Measurements from ENCODE around the gene ACTR3.
"Not testable (repeated sequence)": the region's sequence is repeated elsewhere in the genome, so short reads cannot be mapped to it uniquely, and the experiment has no call there.

The ACTR3 gene

DNA sequence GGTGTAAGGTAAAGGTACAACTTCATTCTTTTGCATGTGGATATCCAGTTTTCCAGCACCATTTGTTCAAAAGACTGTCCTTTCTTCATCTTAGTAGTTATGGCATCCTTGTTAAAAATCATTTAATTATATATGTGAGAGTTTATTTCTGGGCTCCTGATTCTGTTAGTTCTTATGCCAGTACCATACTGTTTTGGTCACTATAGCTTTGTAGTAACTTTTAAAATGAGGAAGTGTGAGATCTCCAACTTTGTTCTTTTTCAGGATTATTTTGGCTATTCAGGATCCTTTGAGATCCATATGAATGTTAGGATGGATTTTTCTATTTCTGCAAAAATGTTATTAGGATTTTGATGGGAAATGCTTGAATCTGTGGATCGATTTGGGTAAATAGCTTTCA, 16.8 kb downstream of the ACTR3 start:
- no peak for DNase-seq

DNA sequence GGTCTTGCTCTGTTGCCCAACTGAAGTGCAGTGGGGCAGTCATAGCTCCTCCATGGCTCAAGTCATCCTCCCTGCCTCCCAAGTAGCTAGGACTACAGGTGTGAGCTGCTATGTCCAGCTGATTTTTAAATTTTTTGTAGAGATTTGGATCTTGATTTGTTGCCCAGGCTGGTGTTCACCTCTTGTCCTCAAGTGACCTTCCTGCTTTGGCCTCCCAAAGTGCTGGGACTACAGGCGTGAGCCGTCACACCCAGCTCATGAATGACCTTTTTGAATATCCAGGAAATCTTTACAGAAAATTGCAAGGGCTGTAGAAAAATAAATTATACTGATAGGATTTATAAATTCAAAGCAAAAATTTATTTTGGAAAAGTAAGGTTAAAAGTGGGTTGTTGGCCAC, 17.4 kb downstream of the ACTR3 start:
- DNase-seq: no peak

DNA sequence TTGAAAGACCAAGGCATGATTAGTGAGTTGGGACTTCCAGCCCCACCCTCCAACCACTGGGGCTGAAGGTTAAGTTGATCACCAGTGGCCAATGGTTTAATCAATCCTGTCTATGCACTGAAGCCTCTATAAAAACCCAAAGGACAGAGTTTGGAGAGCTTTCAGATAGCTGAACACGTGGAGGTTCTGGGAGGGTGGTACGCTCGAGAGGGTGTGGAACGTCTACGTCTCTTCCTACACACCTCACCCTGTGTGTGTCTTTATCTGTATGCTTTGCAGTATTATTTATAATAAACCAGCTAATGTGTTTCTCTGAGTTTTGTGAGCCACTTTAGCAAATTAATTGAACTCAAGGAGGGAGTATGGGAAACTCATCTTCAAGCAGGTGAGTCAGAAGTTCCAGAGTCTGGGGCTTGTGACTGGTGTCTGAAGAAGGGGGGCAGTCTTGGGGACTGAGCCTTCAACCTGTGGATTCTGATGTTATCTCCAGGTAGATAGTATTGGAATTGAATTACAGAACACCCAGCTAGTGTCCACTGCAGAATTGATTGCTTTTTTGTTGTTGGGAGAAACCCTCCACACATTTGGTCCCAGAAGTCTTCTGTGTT, 20.3 kb downstream of the ACTR3 start:
- DNase-seq: no peak

DNA sequence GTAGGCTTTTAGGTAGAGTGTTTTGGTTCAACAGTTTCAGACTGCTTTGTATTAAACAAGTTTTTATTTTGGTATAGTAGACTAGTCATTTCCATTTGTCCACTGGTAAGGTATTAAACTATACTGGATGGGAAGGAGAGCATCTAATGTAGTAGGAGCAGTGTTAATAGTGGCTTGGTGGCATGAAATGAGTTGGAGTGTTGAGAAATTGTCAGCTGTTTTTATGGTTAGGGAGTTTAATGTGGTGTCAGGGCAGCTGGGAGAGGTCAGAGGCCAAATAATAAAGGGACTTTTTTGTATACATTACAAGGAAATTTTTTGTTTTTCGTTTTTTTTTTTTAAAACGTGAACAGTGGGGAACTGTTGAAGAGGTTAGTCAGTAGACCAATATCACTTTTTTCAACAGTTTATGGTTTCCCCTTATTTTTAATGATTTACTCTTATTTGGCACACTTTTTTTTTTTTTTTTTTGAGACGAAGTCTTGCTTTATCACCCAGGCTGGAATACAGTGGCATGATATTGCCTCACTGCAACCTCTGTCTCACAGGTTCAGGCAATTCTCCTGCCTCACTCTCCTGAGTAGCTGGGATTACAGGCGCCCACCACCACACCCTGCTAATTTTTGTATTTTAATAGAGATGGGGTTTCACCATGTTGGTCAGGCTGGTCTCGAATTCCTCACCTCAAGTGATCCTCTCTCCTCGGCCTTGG, 21.2 kb downstream of the ACTR3 start:
- DNase-seq: no peak

DNA sequence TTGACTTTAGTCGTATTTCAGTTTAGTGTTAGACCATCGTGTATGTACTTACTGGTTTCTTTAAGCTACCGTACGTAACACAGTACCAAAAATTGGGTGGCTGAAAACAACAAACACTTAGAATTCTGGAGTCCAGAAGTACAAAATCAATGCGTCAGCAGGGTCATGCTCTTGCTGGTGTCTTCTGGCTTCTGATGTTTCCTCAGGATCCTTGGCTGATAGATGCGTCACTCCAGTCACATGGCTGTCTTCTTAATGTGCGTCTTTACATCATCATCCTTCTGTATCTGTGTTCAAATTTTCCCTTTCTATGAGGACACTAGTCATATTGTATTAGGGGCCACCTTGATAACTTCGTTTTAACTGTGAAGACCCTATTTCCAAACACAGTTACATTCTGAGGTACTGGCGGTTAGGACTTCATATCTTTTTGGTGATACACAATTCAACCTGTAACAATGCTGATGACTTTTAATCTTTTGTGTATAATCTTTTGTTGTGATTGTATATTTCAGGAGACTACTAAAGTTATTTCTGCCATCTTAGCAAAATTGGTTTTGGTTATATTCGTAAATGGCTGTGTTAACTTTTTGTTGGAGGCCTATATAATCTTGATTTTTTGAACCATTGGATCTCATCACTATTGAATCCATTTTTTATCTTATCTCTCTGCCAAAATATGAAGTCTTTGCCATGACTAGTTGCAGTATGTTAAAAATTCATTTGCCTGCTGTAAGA, 25.4 kb downstream of the ACTR3 start:
- DNase-seq: no peak

DNA sequence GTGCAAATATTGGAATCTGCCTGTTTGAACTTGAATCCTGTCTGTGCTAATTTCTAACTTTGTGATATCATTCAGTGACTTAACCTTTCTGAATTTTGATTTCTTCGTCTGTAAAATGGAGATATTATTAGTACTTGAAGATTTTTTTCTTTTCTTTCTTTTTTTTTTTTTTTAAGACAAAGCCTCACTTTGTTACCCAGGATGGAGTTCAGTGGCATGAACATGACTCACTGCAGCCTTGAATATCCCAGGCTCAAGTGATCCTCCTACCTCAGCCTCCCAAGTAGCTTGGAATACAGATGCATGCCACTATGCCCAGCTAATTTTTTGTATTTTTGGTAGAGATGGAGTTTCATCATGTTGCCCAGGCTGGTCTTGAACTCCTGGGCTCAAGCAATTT, 28.3 kb downstream of the ACTR3 start:
- no peak for DNase-seq

DNA sequence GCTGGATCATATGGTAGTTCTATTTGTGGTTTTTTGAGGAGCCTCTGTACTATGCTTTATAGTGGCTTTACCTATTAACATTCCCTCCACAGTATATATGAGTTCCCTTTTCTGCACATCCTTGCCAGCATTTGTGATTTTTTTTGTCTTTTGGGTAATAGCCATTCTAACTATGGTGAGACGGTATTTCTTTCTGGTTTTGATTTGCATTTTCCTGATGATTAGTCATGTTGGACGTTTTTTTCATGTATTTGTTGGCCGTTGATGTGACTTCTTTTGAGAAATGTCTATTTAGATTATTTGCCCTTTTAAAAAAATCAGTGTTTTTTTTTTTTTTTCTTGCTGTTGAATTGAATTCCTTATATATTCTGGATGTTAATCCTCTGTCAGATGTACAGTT, 31.1 kb downstream of the ACTR3 start:
- no peak for DNase-seq

DNA sequence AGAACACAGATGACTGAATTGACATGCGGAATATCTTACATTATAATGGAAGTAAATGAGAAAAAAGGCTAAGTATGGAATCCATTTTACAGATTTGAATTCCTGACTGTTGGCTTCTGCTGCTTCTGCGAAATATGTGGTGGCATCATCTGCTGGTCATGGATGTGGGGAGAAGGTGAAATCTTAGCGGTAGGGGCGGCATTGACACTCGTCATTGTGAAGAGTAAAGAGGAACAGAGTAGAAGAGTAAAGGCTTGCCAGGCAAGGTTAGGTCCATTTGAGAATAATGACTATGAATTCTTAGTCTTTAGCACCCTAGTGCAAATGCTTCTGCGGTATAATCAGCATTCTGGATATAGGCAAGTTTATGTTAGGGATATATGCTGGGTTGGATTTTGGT, 32.4 kb downstream of the ACTR3 start:
- DNase-seq: no peak

DNA sequence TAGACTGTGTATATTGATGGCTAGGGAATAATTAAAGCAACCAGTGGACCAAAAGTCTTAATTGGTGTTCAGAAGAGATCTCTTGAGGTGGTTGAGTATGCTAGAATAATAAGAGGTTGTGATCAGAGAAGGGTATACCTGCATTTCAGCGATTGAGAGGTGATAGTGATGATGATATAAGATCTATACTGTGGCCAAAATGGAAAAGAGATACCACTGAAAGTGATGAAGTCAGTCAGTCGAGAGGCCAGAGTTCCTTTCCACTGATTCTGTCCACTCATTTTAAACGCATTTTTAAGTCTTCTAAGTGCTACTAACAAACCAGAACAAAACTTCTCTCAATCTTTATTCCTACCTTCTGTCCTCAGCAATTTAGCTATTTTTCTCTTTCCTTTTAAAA, 32.9 kb downstream of the ACTR3 start:
- no peak for DNase-seq

DNA sequence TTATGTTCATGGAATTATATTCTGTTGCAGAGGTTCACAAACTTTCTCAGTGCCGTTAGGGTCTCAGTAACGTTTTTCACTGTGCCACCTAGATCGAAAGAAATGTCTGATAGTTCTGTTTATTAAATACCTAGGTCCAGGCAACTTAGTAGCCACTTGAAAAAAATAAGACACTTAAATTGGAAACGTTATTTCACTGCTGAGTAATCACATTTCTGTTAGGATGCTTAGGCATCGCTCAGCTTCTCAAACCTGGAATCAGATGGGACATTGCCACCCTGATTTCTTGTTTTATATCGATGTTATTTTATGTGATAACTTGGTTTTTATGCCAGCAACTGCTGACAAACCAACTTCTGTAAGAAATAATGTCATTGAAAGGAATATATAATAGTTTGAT, 36.0 kb downstream of the ACTR3 start:
- DNase-seq: no peak

DNA sequence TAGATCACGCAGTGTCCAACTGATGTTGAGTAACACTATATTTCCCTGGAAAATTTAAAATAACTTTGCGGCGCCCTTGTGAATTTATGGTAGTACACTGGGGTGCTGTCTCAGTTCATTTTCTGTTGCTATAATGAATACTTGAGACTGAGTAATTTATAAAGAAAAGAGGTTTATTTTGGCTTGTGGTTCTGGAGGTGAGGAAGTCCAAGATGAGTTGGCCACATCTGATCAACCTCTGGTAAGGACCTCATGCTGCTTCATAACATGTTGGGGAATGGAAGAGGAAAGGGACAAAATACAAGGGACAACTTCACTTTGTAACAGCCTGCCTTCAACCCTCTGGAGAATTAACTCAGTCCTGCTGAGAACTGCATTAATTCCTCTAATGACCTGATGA, 36.4 kb downstream of the ACTR3 start:
- no peak for DNase-seq

DNA sequence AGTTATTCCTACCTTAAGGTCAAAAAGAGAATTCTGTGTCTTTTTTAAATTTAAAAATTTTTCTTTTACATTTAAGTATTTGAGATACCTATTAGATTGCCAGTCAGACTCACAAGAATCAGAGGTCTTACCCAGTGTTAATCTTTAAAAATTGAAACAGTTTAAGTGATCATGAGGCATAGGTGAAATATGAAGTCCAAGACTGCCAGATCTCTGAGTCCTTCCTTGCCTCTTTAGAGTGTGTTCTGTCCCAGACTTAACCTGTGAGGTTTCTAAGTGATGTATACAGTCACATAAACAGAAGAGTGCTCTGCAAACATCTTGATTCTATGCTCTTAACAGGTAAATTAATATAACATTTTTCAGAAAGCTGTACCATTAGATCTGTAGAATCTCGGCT, 40.6 kb downstream of the ACTR3 start:
- no peak for DNase-seq

DNA sequence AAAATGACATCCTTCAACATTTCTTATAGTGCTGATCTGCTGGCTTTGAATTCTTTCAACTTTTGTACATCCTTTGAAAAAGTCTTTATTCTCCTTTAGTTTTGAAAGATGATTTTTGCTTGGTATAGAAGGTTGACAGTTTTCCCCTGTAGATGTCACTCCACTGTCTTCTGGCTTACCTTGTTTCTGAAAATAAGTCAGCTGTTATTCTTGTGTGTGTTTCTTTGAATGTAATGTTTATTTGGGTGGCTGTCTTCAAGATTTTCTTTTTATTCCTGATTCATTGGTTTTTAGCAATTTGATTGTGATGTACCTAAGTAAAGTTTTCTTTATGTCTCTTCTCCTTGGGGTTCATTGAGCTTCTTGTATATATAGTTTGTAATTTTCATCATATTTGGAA, 47.6 kb downstream of the ACTR3 start:
- DNase-seq: no peak

DNA sequence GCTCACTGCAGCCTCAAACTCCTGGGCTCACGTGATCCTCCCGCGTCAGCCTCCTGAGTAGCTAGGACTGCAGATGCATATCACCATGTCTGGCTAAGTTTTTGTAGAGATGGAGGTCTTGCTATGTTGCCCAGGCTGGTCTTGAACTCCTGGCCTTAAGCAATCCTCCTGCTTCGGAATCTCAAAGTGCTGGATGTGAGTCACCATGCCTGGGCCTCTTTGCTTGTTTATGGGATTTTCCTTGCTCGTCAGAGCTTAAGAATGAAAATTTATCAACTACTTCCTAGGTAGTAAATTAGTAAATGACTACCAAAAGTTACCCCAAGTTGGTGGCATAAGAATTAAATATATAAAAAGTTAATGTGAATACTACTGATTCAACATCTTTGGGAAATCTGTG, 51.0 kb downstream of the ACTR3 start:
- DNase-seq: no peak

DNA sequence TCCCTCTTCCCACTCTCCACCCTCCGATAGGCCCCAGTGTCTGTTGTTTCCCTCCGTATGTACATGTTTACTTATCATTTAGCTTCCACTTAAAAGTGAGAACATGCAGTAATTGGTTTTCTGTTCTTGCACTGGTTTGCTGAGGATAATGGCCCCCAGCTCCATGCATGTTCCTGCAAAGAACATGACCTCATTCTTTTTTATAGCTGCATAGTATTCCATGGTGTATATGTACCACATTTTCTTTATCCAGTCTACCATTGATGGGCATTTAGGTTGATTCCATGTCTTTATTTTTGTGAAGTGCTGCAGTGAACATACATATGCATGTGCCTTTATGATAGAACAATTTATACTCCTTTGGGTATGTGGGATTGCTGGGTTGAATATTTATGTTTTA, 55.9 kb downstream of the ACTR3 start:
- not testable (repeated sequence) for DNase-seq

DNA sequence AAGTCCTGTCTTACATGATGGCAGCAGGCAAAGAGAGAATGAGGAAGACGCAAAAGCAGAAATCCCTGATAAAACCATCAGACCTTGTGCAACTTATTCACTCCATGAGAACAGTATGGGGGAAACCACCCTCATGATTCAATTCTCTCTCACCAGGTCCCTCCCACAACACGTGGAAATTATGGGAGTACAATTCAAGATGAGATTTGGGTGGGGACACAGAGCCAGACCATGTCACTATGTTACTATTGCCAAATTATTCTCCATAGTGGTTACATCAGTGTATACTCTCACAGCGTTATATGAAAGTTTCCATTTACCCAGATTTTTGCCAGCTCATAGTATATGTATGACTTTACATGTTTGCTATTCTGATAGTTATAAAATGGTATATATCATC, 61.0 kb downstream of the ACTR3 start:
- DNase-seq: not testable (repeated sequence)

DNA sequence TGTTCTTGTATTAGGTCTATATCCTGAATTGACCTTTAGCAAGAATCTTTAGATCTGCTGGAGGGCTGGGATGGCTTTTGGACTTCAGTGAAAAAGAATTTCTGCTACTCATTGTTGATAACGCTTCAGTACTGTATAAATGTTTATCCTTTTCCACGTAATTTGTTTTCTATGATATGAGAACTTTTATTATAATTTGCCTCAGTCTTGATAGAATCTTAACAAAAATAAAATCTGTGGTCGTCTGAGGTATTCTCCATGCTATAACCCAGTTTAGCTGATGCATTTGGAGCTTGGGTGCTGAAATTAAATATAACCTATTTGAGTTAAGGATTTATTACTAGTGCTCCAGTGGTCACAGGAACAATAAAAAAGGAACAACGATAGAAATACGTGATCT, 71.1 kb downstream of the ACTR3 start:
- no peak for DNase-seq

DNA sequence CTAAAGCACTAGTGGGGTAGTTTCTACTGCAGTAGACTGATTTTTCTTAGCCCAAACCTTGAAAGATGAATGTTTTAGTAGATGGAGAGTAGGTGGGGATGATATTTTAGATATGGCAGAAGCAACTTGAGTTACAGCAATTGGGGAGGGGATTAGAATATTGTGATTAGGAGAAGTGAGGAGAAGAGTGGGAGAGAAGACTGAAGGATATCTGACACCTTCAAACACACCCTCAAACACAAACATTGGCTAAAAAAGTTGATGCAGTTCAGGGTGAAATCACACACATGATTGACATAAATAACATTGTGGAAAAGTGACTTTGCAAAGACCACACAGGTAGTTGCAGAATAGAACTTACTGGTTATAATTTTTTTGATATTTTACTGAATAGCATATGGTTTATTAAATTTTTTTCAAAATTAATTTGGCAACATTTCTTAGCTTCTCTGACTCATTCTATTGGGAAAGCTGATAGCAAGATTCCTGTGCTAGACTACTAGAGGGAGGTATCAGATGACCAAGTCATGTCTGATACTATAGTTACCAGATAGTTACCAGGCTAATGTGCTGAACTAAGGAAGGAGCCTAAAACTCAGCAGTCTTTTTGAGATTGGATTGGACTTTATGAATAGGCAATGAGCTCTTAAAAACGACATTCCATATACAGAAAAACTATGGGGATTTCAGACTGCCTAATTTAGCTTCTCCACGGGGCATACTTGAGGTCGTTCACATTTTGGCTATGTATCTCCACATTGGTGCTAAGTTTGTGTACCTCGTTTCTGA, 73.0 kb downstream of the ACTR3 start:
- no peak for DNase-seq

DNA sequence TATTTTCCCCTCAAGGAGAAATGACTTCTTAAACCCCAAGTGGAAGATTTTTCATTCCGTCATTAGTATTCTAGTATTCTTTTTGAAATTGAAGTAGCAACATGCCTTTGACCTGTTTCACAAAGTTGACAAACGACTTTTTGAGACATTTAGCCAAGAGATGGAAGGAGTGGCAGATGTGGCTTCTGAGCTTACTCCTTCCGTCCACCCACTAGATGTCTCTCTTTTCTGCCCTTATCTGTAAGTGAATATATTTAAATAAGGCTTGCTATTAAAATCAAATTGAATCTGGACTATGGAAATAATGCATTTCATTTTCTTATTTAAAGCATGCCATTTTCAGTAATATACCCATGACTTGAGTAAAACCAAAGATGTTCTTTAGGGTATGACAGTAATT, 74.1 kb downstream of the ACTR3 start:
- DNase-seq: no peak

DNA sequence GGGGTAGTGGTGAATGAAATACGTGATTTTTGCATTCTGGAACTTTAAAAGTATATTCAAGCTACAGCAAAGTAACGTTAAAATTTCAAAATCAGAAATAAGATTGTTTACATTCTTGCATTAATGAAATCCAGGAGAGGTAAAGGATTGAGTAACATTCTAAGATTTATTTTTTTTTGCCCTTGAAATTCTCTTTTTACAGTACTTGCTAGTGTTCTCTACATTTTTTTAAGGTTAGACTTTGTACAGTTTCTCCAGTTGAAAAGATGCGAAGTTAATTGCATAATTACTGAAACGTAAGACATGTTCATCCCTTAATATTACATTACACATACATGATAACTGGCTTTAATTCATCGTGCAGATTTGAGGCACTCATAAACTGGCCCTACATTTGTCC, 74.5 kb downstream of the ACTR3 start:
- no peak for DNase-seq

DNA sequence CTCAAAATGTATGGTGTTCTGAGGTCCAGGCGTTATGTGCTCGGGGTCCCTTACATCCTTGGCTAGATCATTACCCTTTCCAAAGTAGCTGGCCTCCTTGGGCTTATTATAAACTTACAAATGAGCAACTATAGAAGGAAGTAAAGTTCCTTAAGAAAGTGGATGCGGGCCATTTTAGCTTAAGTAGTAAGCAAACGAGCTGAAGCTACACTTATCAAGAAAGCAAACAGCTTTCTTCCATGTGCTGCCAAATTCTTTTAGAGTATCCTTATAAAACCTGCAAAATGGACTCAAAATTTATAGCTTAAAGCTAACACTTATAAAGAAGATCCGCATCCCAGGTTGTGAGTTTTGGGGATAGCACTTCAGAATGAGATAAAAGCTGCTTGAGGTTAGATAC, 75.3 kb downstream of the ACTR3 start:
- no peak for DNase-seq

DNA sequence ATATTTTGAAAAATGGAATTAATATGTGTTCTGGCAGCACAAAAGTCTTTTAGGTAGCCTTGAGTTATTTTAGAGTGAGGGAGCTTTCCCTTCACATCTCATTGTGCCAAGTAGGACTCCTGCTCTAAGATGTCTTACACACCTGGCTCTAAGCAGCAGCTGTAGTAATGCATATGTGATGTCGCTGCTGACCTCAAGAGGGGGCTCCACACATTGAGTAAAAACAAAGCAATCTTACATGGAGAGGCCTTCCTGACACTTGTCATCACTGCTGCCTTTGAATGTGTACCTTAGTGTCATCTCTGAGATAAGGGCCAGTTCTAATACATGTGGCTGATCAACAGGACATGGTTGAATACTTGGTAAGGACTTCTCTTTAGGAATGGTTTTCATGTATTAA, 75.8 kb downstream of the ACTR3 start:
- DNase-seq: no peak

DNA sequence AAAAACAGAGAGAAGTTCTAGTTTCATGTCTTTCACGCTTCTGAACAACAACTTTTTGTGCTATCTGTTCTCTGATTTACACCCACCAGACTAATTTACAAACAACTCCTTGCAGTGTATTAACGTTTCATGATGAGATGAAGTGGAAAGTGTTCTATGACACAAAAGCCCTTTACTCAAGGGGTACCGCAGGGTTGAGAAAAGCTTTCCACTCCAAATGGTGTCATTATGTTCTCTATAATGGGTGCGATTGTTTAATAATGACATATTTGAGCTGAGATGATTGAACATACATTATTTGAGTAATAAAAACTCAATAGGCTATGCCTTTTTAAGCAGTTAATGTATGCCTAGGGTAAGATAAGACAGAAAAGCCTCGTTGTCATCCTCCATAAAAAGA, 76.3 kb downstream of the ACTR3 start:
- DNase-seq: no peak

DNA sequence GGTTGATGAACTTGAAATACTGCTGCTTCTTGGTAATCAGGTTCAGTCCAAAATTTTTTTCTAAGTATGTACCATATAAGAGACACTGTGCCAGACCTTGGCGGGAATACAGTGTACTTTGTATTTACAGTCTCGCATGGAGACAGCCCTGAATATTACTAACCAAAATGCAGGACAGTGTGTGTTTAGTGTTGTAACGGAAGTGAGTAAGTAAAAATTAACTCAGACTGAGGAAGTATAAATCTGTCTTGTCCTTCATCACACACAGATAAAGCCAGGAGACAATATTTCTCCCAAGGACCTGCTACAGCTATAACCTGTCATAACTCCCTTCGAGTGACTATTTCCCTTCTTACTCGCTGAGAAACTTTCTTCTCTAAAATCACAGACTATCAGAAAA, 76.9 kb downstream of the ACTR3 start:
- no peak for DNase-seq

All from SHP77 treated with DMSO at 0.1 percent for 48 hours (cell line).